DOHH2 (cell line): ENCODE results near the gene BAIAP2.

ENCODE experiments used
- EZH2phosphoT487 ChIP-seq: fragments of 200-600 bp; sonication (generic); IDR thresholded peaks from 2 replicates; pipeline ENCODE4 v1.6.1; 2017; ENCODE audit warnings: borderline replicate concordance, mild to moderate bottlenecking, antibody characterized with exemption, low read length, moderate library complexity, mixed read lengths
- TF ChIP-seq, protein P1 (sequence below): fragments of 200-600 bp; sonication (generic); IDR thresholded peaks from one replicate; pipeline ENCODE4 v1.5.1; 2014; ENCODE audit warnings: antibody characterized with exemption, mild to moderate bottlenecking, low read depth, low read length; ENCODE audit not compliant: poor library complexity, severe bottlenecking

DNA sequence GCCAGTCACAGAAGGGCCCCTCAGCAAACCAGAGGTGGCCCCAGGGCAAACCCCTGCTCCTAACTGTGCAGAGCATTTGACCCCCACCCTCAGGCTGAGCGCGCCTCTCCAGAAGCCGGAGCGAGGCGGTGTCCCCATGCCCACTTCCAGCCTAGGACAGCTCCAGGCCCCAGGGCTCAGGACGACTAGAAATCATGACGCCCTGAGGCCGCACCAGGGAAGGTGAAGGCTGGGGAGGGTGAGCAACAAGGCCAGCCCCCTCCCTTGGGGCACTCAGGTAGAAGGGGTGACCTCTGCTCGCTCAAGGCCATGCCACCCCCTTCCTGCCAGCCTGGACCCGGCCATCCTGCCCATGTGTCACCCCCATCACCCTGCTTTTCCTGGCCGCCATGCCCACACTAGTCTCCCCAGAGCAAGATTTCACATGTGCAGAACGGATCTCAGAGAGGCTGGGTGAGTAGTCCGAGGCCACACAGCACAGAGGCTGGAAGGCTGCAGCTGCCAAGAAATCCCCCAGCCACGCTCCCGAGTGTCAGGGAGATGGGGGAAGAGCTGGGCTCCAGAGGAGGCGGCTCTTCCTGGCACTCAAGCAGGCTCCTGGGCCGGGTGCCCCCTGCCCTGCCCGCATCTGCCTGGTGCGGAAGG lies 128.2 kb downstream of the BAIAP2 start:
- TF ChIP-seq, protein P1, sequence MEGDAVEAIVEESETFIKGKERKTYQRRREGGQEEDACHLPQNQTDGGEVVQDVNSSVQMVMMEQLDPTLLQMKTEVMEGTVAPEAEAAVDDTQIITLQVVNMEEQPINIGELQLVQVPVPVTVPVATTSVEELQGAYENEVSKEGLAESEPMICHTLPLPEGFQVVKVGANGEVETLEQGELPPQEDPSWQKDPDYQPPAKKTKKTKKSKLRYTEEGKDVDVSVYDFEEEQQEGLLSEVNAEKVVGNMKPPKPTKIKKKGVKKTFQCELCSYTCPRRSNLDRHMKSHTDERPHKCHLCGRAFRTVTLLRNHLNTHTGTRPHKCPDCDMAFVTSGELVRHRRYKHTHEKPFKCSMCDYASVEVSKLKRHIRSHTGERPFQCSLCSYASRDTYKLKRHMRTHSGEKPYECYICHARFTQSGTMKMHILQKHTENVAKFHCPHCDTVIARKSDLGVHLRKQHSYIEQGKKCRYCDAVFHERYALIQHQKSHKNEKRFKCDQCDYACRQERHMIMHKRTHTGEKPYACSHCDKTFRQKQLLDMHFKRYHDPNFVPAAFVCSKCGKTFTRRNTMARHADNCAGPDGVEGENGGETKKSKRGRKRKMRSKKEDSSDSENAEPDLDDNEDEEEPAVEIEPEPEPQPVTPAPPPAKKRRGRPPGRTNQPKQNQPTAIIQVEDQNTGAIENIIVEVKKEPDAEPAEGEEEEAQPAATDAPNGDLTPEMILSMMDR: no peak
- TF ChIP-seq EZH2phosphoT487: no peak
